GM18498 (cell line): ENCODE measurements around the gene CNTD1.

Experiments used
- ATAC-seq: cut with Tn5 transposase; IDR thresholded peaks from one replicate; pipeline ENCODE4 v1.9.1; 2021; ENCODE audit warnings: mild to moderate bottlenecking, moderate library complexity; ENCODE audit not compliant: unreplicated experiment

The CNTD1 gene

DNA sequence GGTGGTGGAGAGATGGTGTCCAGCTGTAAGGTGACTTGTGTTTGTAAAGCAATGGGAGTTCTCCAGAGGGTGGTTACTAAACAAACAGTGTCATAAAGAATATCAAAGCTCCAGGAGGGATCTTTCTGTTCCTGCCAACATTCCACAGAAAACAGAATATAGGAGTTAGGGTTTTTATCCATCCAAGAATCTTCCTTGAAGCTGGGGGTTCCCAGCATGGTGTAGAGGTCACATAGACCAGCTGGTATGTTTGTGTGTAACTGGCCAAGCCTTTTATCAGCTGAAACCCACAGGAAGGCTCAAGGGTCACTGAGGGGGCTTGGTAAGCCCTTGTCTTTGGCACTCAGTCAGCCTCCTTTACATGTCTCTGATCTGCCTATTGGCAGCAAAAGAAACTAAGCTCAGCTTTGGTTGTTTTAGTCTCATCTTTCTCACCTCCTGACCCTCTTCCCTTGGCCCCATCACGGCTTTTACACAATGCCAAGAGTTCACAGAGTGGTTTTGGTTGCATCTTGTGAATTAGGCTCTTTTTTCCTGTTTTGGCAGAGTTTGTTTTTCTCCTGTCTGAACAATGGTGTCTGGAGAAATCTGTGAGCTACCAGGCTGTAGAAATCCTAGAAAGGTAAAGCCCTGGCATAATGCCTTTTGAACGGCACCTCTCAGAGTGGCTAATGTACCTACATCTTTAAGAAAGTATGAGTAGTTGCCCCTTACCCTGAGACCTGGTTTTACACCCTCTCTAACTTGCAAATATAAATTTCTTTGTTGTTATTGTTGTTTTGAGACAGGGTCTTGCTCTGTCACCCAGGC is 4.6 kb downstream of the CNTD1 start:
- no peak for ATAC-seq

DNA sequence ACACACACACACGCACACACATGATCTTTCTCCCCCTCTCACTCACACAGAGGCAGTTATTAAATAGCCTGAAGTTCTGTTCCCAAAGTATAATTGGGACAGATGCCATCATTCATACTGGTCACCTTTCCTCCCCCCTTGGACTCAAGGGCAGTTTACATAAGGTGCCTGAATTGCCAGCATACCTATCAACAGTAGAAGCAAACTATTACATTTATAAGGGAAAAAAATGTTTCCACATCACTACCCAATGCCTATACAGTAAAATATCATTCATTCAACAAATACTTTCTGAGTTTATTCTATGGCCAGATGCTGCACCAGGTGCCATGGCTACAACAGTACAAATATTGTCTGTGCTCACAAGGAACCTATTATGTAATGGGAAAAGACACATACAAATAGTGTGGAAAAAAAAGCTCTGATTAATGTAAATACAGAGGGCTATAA is 6.3 kb downstream of the CNTD1 start:
- no peak for ATAC-seq

GRCh38 chr17:42806249-42806648 is 7.6 kb downstream of the CNTD1 start:
- no peak for ATAC-seq

- no peak for ATAC-seq
Measured at GRCh38 chr17:42809250-42809649, 10.6 kb downstream of the CNTD1 start.

- no peak for ATAC-seq
Measured at GRCh38 chr17:42814633-42815399, 16.2 kb downstream of the CNTD1 start.

GRCh38 chr17:42817866-42818265 is 19.2 kb downstream of the CNTD1 start:
- ATAC-seq, result no peak

GRCh38 chr17:42818379-42818778 is 19.7 kb downstream of the CNTD1 start:
- no peak for ATAC-seq

- no peak for ATAC-seq
Measured at GRCh38 chr17:42819939-42820535, 21.4 kb downstream of the CNTD1 start.

DNA sequence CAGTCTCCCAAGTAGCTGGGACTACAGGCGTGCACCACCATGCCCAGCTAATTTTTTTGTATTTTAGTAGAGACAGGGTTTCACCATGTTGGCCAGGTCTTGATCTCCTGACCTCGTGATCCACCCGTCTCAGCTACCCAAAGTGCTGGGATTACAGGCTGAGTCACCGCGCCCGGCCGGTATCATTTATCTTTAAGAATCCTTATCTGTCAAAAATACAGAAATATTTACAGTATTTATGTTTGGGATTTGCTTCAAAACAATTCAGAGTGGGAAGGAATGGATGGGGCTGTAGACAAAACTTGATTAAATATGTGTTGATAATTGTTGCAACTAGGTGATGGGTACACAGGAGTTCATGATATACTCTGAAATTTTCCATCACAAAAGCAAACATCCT is 22.5 kb downstream of the CNTD1 start:
- no peak for ATAC-seq

DNA sequence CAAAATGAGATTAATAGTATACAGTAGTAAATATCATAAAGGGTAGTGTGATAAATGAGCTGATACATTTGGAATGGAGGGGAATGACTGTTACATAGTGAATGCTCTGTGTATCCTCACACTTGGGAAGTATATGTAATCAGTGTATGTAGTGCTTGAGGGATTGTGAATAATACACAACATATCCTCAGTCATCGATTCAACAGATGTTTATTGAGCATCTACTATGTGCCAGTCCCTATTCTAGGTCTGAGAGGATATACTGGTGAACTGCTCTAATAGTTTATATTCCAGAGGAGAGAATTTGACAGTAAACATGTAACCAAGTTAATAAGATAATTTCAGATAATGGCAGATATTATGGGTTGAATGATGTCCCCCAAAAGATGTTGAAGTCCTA is 28.8 kb downstream of the CNTD1 start:
- no peak for ATAC-seq

DNA sequence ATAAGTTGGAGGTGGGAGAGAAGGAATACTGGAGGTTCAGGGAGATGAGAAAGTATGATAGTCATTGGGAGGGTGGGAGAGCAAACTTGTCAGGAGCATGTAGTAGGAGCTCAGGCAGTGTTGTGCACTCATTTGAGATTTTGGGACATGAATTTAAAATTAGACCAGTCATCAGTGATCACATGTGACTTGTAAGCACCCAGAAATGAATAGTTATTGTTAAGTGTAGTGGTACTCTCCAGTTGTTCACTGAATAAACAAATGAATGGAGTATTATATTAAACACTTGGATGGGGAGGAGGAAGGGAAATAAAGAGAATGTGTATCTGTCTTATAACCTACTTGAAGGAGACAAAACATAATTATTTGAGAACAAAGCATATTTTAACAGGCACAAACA is 32.3 kb downstream of the CNTD1 start:
- ATAC-seq, result no peak

DNA sequence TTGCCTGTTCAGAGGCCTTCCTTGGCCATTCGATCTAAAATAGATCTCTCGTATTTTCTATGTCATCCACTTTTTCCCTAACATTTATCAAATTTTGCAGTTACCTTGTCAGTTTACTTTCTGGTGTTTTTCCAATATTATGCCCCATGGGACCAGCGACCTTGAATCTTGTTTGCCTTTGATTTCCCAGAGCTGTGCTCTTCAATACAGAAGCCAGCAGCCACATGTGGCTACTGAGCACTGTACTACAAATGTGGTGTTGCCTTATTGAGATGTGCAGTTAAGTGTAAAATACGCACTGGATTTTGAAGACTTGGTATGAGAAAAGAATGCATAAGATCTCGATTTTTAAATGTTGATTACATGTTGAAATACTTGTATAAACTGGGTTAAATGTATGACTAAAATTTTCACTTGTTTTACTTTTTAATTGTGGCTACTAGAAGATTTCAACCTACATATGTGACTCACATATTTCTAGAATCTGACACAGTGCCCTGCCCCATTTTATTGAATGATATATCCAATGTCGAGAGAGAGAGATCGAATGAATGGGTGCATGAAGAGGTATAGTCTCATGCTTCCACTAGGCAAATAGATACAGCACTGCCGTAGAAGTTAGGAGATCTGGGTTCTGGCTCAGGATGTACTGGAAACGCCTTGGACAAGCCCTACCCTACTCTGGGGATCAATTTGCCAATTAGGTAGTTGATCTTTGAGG is 33.7 kb downstream of the CNTD1 start:
- no peak for ATAC-seq

DNA sequence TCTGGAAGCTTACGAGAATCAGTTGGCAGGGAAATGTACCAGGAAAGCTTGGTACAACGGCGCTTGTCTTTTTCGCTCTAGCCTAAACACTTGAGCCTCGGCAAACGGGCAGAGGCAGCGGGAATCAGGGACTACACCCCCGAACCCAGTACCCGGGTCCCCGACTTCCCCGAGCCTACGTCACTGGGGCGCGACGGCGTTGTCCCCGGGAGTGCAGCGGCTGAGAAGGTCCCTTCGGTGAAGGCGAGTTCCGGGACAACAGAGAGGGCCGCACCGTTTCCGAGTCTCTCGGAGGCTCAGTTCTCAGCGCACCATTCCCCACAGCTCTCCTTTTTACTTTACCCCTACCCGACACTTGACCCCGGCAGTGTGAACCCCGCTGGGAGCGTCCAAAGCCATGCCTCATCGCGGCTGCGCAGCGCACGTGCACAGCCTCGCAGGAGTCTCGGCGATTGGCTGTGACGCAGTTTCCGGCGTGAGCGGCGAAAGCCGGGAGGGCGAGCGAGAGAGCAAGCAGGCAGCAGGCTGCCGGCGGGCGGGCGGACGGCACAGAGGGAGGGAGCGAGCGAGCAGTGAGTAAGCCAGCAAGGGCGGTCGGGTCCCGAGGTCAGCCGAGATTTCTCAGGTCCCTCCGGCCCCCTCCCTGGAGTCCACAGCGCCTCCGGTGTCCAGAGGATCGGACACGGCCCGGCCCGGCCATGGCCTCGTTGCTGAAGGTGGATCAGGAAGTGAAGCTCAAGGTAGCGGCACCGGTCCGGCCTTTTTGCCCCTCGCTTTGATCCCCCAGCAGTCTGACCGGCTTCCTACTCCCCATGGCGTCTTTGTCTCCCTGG is 34.5 kb downstream of the CNTD1 start, which contains the start of gene PSME3:
TSS of gene PSME3 (plus strand) at position 464 of the 833 bp plus-strand sequence. CDS start at position 699, 235 bp downstream.
- ATAC-seq, result peak; percentile 86

- no peak for ATAC-seq
Measured at GRCh38 chr17:42833767-42834422, 35.2 kb downstream of the CNTD1 start.

GRCh38 chr17:42835732-42836131 is 37.1 kb downstream of the CNTD1 start:
- no peak for ATAC-seq

- no peak for ATAC-seq
Measured at GRCh38 chr17:42841975-42842685, 43.5 kb downstream of the CNTD1 start.

- no peak for ATAC-seq
Measured at GRCh38 chr17:42843358-42843934, 44.8 kb downstream of the CNTD1 start.

GRCh38 chr17:42844271-42844670 is 45.6 kb downstream of the CNTD1 start, which contains the start of gene AOC2:
TSS of gene AOC2 (plus strand) at chr17:42844580. CDS start at chr17:42844627, 47 bp downstream.
- no peak for ATAC-seq
